Pulmonary artery endothelial cell (primary cell): ENCODE results near the gene TUBD1. TPM values are rescaled to one million over a fixed set of nuclear protein-coding genes. Genes with fewer than 3 reads are reported as not detected.

Source experiments
- DNase-seq: peaks from one replicate; pipeline ENCODE4 v3.0.0-alpha.2; 2011; ENCODE audit warnings: low read depth, low spot score
- total RNA-seq: library from RNA; depleted of rRNA; stranded (reverse); fragments of >200 nt; gene quantifications from 2 replicates; pipeline ENCODE4 v1.2.3, GENCODE V29; 2014

Gene TUBD1
- total RNA-seq, 1 donor from 2014 or later, result 6.8 TPM

- no peak for DNase-seq
Observed at GRCh38 chr17:59826706-59827453, 65.9 kb downstream of the TUBD1 start.

- no peak for DNase-seq
Observed at GRCh38 chr17:59825533-59826322, 67.0 kb downstream of the TUBD1 start.

DNA sequence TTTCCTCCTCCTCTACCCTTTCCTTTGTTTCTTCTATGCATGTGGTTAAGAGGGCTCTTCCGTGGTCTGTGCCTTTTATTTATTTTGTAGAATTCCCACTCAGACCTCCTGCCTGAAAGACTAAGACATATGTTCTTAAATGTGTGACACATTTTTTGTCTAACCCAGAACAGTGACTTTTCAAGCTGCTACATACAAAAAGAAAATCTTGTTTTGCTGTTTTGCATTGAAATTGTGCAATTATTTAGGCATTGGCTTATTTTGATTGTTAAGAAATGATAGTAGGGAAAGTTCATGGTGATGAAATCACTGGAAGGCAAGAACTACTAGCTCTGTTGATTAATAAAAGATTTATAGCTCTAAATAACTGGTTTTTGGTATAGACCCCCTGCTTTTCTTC lies 76.8 kb downstream of the TUBD1 start:
- no peak for DNase-seq

DNA sequence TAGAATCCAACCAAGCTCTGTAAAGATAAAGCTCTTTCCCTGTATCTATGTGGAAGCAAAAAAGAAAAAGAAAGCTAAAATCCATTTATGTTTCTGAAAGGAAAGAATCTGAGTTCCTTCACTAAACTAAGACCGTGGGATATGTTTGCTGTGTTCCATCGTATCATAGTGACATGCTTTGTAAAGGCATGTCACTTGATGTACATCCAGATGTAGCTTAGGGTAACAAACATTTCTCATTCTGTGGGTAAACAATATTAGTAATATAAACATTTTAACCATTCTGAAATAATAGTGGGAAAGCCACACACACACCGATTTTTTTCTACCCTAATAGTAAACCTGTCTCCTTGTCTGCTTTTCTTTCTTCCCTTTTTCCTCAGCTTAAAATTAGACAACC lies 78.1 kb downstream of the TUBD1 start:
- no peak for DNase-seq

DNA sequence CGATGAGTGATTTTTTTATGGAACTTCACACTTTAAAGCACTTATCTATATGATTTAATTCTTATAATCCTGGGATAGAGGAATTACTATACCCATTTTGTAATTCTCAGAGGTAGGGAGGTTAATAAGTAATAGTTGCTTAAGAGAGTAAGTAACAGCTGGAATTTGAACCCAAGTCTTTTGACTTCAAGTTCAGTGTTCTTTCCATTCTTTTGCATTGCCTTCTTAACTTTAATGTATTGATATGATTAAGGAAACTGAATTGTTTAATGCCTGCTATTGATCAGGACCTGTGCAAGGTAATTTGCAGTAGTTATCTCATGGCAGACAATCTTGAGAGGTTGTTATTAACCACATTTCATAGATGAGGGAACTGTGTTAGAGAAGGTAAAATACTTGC lies 78.5 kb downstream of the TUBD1 start:
- no peak for DNase-seq

DNA sequence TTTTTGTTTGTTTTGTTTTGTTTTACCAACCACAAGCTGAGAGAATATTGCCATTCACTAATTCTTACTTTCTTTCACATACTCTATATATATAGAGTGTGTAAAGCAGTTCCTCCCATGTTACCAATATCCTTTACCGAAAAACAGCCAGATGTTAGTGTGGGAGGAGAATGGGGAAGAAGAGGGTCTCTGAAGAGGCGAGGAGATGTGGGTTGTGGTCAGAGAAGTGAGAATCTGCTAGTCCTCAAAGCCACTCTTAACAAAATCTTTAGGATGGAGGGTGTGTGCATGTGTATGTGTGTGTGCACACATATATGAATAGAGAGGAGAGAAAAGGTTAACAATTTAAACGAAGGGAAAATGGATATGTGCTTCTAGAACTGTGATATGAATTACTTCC lies 80.6 kb downstream of the TUBD1 start:
- DNase-seq, result no peak

DNA sequence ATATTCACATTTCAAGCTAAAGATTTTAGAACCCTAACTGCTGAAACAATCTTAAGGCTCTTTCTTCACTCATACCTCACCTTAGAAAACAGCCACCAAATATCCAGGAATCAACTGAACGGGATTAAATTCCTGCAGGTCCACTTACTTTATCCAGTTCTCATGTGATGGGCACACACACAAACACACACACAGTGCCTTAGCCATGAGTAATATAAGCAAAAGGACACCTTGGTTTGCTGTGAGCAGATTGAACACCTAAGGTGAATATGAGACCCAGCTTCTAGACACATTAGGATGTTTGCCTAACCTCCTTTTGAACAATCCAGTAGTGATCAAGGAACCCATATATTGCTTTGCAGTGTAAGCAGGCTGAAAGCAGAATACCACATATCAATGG lies 81.5 kb downstream of the TUBD1 start:
- no peak for DNase-seq

- no peak for DNase-seq
Observed at GRCh38 chr17:59810894-59811153, 81.9 kb downstream of the TUBD1 start.

Other genes with a start within 250 kb of the TUBD1 start
- gene PTRH2, start 185.5 kb downstream of the TUBD1 start, total RNA-seq, result 52.5 and 53.0 TPM in 2 replicates
- gene VMP1, start 185.3 kb downstream of the TUBD1 start, total RNA-seq, result 132 and 197 TPM in 2 replicates
- gene RPS6KB1, start 178 bp upstream of the TUBD1 start, total RNA-seq, result 24.0 and 28.7 TPM in 2 replicates
- gene RNFT1, start 71.8 kb upstream of the TUBD1 start, total RNA-seq, result 12.9 and 29.6 TPM in 2 replicates
- 9.4 and 10.2 TPM in 2 replicates for gene HEATR6, start 186.0 kb upstream of the TUBD1 start, total RNA-seq